HG03108 (cell line): ENCODE results near the gene CTNNBL1.

Source experiments
- ATAC-seq: cut with Tn5 transposase; IDR thresholded peaks from one replicate; pipeline ENCODE4 v1.9.1; 2021; ENCODE audit warnings: moderate library complexity; ENCODE audit not compliant: unreplicated experiment

The CTNNBL1 gene

GRCh38 chr20:37808233-37809070, 114.6 kb downstream of the CTNNBL1 start:
- ATAC-seq = no peak

DNA sequence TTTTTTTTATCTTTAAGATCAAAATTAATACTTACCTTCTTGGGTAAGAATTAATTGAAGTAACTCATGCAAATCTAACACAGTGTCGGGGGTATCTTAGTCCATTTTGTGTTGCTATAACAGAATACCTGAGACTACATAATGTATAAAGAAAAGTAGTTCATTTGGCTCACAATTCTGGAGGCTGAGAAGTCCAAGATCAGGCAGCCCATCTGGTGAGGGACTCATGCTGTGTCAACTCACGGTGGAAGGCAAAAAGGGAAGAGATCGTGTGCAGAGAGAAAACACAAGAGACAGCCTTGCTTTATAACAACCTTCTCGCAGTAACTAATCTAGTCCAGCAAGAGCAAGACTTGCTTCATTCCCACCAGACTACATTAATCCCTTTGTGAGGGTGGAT, 116.2 kb downstream of the CTNNBL1 start:
- ATAC-seq = no peak

- ATAC-seq = no peak
These were observed 122.2 kb downstream of the CTNNBL1 start for GRCh38 chr20:37816003-37816402.

GRCh38 chr20:37816726-37817125, 122.9 kb downstream of the CTNNBL1 start:
- no peak for ATAC-seq

DNA sequence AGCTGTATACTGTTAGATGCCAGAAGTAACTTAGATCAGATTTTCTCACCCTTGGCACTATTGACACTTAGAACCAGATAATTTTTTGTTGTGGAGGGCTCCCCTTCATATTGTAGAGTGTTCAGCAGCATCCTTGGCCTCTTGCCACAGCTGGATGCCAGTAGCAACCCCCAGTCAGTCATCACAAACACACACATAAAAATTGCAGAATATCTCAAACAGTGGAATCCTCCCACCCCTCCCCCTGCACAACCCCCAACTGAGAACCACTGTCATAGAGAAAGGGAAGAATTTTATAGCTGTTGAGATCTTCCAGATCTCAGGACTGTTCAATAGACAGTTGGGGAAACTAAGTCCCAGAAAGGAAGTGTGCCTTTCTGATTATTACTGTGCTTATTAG, 127.9 kb downstream of the CTNNBL1 start:
- ATAC-seq = no peak

DNA sequence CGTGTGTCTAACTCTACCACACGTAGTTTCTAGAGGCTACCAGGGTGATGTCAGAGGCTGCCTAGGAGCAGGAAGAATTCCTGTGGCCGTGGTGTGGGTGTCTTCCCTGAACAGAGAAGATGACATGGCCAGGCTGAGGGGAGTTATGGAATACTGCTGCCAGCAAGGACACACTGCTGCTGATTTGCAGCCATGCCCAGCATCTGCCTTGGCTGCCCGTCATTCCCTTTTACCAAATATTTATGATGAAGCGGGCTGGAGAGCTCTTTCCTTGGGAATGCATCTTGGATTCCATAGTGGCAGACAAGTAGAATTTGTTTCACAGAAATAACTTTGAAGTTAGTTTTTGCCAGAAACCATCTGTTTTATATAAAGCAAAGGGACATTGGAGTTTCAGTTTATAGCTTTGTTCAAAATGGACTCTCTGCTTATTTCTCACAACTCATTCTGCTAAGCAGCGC, 128.3 kb downstream of the CTNNBL1 start:
- no peak for ATAC-seq

GRCh38 chr20:37823296-37823980, 129.6 kb downstream of the CTNNBL1 start:
- ATAC-seq = no peak

GRCh38 chr20:37827605-37828004, 133.8 kb downstream of the CTNNBL1 start:
- no peak for ATAC-seq

DNA sequence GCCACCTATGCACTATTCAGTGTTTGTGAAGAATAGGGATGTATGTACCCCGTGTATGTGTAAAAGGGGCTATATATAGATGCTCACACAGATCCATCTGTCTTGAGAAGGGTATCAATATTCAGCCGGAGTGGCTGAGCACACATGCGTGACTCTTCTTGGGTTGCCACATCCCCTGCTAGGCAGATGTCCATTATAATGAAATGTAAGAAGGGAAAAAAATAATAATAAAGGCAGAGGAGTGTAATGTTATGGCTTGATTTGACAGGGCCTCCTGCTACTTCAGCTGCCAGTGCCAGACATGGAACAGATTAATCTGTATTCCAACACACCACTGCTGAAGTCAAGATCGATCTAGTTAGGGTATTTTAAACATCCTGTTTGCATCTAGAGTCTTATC, 134.9 kb downstream of the CTNNBL1 start:
- no peak for ATAC-seq

- ATAC-seq = no peak
These were observed 135.3 kb downstream of the CTNNBL1 start for GRCh38 chr20:37829128-37829527.

DNA sequence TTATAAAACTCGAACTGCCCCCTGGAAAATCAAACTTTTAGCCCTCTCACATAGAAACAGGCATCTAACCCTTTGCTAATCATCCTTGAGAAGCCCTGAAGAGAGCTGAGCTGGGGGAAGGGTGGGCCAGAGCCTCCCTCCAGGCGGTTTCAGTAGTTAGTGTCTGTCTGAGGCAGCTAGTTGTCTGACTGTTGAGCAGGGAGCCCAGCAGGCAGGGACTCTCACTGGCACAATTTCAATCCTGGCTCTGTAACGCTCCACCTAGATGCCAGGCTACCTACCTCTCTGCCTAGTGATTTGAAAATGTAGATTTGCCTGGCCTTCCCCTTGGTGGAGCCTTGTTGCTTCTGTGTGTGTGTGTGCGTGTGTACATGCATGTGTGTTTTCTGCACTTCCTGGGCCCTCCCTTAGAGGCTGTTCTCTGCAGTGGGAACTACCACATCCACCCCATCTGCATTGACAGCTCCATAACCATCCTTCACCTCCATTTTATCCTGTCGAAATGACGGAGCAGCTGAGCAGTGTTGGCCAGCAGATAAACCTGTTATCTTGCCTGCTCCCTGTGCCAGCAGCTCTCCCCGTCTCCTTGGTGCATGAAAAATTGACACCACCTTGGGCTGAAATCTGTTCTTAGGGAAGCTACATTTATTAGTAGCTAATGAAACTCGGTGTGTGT, 139.5 kb downstream of the CTNNBL1 start:
- no peak for ATAC-seq

DNA sequence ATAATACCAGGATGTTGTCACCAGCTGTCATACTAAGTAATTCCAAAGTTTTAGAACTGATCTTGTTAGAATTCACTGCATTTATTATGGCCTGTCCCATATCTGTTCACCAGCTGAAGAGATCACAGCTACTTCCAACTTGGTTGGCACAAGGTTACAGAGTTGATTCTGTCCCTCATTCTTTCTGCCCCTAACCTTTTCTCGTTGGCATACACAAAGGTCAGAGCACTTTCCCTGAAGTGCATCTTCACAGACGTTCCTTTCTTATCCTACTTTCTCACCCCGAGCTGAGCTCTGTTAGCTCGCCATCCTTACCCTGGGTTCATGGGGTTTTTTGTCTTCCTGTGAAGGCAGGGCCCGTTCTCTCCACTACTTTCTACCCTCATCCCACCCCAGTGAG, 143.1 kb downstream of the CTNNBL1 start:
- ATAC-seq = no peak

- ATAC-seq = no peak
These were observed 144.1 kb downstream of the CTNNBL1 start for GRCh38 chr20:37837924-37838323.

DNA sequence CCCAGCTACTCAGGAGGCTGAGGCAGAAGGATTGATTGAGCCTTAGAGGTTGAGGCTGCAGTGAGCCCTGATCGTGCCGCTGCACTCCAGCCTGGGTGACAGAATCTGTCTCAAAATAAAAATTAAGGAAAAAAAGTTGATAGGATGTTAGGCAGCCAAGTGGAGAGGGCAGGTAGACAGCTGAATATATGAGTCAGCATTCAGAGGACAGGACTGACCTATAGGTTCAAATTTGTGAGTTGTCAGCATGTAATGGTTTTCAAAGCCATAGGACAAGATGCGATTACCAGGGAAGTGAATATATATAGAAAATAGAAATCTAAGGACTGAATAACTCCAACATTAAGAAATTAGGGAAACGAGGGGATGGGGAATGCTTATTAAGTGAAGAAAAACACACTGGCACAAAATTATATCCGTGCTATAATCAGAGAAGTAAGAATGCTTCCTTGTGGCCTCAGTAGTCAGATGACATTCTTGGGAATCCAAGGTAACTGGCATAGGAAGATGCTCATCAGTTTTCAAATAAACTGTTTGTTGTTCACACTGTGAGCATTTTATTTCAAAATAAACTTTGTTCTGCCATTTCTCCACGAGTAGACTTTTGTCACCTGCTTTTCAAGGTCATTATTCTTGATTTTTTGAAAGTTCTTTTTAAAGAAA, 145.1 kb downstream of the CTNNBL1 start:
- no peak for ATAC-seq

- ATAC-seq = no peak
These were observed 145.6 kb downstream of the CTNNBL1 start for GRCh38 chr20:37839432-37839827.

DNA sequence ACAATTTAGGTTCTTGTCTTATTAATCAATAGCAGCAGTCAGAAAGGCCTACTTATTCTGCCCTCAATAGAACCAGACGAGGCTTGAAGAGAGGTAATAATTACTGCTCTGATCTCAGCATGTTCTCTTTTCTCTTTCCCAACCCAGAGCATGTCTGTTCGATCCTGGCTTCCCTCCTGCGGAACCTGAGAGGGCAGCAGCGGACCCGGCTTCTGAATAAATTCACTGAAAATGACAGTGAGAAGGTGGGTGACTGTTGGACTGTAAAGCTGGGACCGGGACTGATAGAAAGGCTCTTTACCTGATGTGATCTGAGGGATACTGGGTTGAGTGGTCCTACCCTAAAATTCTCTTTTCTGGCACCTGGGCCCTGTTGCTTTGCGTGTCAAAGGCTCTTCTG, 146.1 kb downstream of the CTNNBL1 start:
- ATAC-seq = no peak

GRCh38 chr20:37841389-37841788, 147.6 kb downstream of the CTNNBL1 start:
- ATAC-seq = no peak

DNA sequence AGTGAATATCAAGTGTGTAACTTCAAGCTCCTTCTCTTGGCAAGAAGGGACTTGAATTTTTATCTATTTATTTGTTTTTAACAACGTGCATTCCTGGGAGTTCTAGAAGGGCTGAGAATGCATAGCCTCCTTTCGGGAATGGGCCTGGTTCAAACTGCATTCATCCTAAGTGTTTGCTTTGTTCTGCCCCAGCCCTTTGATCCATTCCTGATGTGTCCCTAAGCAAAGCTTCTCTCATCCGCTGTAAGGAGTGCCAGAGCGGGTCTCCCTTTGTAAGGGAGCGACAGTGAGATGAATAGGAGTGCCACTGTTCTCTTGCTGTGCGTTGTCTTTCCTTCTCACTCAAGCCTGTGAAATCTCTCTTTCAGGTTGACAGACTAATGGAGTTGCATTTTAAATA, 148.1 kb downstream of the CTNNBL1 start:
- no peak for ATAC-seq

GRCh38 chr20:37845241-37845681, 151.4 kb downstream of the CTNNBL1 start:
- ATAC-seq = no peak

GRCh38 chr20:37845878-37846277, 152.0 kb downstream of the CTNNBL1 start:
- ATAC-seq = no peak

DNA sequence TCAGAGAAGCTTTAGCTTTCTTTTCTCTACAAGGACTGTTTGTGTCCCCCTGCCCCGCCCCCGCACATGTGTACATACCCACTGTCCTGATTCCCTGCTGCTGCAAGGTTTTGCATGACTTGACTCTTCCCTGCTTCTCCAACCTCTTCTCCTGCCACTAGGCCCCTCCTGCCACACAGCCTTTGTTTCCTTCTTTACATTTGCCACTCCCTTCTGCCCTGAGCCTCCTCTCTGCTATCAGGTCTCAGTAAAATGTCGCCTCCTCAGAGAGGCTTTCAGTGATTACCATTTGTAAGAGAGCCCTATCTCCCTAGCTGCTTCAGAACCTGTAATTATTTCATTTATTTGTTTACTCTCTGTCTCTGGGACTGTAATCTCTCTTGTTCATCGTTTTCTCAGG, 152.7 kb downstream of the CTNNBL1 start:
- no peak for ATAC-seq
